ENCODE results near the gene MAML2.

MAML2 gene

DNA sequence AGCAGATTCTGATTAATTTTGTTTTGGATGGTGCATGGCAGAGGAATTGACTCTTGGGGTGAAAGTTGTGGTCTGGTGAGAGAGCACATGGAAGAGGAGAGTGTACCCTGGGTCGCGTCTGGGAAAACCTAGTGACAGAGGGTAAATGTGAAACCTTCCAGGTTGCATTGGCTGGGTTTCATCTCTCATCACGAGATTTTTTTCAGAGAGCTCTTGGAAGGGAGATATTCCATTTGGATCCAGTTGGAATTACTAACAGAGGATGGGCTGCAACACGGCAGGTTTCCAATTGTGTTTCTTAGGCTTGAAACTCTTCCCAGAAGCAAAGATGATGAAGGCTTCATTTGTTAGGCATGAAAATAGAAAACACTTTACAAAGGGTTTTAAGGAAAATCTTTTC, 309.4 kb downstream of the MAML2 start:
- Histone ChIP-seq H3K27me3 (ENCODE audit: insufficient read depth, poor library complexity, severe bottlenecking) (peaks cover 2% of the 10 kb centered on the region), H3K4me3 (replicated peaks; ENCODE audit: insufficient read depth, low read length) (no peak overlapping the region), H3K27ac (replicated peaks) (no peak overlapping the region)
- TF ChIP-seq SPI1 (IDR thresholded peaks at IDR 0.05; ENCODE audit: borderline replicate concordance, low read depth) (no peak), POLR2AphosphoS5 (IDR thresholded peaks at IDR 0.05; ENCODE audit: low read depth) (no peak), GABPA (IDR thresholded peaks at IDR 0.05; ENCODE audit: low read depth) (no peak)
- TF ChIP-seq, protein P1, sequence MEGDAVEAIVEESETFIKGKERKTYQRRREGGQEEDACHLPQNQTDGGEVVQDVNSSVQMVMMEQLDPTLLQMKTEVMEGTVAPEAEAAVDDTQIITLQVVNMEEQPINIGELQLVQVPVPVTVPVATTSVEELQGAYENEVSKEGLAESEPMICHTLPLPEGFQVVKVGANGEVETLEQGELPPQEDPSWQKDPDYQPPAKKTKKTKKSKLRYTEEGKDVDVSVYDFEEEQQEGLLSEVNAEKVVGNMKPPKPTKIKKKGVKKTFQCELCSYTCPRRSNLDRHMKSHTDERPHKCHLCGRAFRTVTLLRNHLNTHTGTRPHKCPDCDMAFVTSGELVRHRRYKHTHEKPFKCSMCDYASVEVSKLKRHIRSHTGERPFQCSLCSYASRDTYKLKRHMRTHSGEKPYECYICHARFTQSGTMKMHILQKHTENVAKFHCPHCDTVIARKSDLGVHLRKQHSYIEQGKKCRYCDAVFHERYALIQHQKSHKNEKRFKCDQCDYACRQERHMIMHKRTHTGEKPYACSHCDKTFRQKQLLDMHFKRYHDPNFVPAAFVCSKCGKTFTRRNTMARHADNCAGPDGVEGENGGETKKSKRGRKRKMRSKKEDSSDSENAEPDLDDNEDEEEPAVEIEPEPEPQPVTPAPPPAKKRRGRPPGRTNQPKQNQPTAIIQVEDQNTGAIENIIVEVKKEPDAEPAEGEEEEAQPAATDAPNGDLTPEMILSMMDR (IDR thresholded peaks at IDR 0.05; ENCODE audit: insufficient read depth, low read length) = no peak
- TF ChIP-seq, protein P2, sequence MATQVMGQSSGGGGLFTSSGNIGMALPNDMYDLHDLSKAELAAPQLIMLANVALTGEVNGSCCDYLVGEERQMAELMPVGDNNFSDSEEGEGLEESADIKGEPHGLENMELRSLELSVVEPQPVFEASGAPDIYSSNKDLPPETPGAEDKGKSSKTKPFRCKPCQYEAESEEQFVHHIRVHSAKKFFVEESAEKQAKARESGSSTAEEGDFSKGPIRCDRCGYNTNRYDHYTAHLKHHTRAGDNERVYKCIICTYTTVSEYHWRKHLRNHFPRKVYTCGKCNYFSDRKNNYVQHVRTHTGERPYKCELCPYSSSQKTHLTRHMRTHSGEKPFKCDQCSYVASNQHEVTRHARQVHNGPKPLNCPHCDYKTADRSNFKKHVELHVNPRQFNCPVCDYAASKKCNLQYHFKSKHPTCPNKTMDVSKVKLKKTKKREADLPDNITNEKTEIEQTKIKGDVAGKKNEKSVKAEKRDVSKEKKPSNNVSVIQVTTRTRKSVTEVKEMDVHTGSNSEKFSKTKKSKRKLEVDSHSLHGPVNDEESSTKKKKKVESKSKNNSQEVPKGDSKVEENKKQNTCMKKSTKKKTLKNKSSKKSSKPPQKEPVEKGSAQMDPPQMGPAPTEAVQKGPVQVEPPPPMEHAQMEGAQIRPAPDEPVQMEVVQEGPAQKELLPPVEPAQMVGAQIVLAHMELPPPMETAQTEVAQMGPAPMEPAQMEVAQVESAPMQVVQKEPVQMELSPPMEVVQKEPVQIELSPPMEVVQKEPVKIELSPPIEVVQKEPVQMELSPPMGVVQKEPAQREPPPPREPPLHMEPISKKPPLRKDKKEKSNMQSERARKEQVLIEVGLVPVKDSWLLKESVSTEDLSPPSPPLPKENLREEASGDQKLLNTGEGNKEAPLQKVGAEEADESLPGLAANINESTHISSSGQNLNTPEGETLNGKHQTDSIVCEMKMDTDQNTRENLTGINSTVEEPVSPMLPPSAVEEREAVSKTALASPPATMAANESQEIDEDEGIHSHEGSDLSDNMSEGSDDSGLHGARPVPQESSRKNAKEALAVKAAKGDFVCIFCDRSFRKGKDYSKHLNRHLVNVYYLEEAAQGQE (IDR thresholded peaks at IDR 0.05; ENCODE audit: insufficient replicate concordance, low read depth) = no peak
- DNase-seq (ENCODE audit: low read depth in 1 of 2, low spot score in 1 of 2) = no peak

DNA sequence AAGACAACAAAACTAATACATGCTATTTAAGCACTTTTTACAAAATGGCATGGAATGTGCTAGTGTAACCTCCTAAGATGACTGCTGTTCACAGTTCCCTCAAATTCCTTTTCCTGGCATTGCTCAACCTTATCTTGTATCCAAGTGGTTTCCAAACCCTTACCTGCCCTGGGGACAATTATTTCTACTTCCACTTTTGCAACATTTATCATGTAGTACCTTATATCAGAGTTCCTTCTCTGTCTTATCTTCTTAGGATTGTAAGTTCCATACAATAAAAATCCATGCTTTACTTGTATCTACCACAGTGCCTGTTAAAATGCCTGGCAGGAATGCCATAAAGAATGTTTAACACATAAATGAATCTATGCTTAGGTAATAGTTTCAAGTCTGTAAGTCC, 309.9 kb downstream of the MAML2 start:
- DNase-seq (ENCODE audit: low read depth in 1 of 2, low spot score in 1 of 2) = no peak
- Histone ChIP-seq H3K27ac (replicated peaks) (no peak overlapping the region), H3K4me3 (replicated peaks; ENCODE audit: insufficient read depth, low read length) (no peak overlapping the region), H3K27me3 (ENCODE audit: insufficient read depth, poor library complexity, severe bottlenecking) (peaks cover 2% of the 10 kb centered on the region)
- TF ChIP-seq, protein P1 (IDR thresholded peaks at IDR 0.05; ENCODE audit: insufficient read depth, low read length) = no peak

DNA sequence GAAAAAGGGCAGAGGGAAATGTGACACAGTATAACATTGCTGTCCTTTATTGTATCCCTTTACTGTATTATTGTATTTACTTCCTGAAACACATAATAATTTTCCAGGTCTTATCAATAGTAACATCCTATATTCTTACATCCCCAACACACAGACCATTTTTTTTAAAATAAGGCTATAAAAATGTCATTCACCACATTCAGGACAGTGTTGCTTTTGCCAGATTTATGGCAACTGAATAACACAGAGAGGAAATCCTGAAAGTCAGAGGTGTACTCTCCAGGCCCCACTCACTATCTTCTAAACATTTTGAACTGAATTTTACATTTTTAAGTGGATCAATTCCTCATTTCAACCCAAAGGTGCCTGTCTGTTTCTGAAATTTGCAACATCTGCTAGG, 314.2 kb downstream of the MAML2 start:
- TF ChIP-seq POLR2AphosphoS5 (IDR thresholded peaks at IDR 0.05; ENCODE audit: low read depth) = no peak
- TF ChIP-seq GABPA (IDR thresholded peaks at IDR 0.05; ENCODE audit: low read depth) = no peak
- no peak for TF ChIP-seq SPI1 (IDR thresholded peaks at IDR 0.05; ENCODE audit: borderline replicate concordance, low read depth)
- no peak for DNase-seq (ENCODE audit: low read depth in 1 of 2, low spot score in 1 of 2)
- Histone ChIP-seq H3K27ac (replicated peaks) (no peak overlapping the region), H3K4me3 (replicated peaks; ENCODE audit: insufficient read depth, low read length) (no peak overlapping the region), H3K27me3 (ENCODE audit: insufficient read depth, poor library complexity, severe bottlenecking) (no peaks in the 10 kb centered on the region)

DNA sequence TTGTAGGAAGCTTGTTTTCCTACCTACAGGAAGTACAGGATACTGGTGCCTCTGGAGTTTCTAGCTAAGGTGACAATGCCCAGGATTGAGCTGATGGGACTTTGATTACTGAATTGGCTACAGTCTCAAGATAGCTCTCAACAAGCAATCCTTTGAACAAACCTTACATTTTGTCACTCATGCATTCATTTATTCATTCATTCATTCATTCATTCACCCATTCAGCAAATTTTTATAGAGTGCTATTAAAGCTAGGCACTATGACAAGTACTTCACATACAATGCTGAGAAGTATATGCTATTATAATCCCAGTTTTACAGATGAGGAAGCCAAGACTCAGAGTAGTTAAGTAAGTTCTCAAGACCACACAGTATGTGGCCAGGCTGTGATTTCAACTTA, 316.0 kb downstream of the MAML2 start:
- H3K4me3 ChIP-seq (replicated peaks; ENCODE audit: insufficient read depth, low read length) = no peak overlapping the region
- no peak for DNase-seq (ENCODE audit: low read depth in 1 of 2, low spot score in 1 of 2)
- TF ChIP-seq, protein P2 (IDR thresholded peaks at IDR 0.05; ENCODE audit: insufficient replicate concordance, low read depth) = no peak
- TF ChIP-seq SPI1 (IDR thresholded peaks at IDR 0.05; ENCODE audit: borderline replicate concordance, low read depth) (no peak), POLR2AphosphoS5 (IDR thresholded peaks at IDR 0.05; ENCODE audit: low read depth) (no peak), GABPA (IDR thresholded peaks at IDR 0.05; ENCODE audit: low read depth) (no peak)
- TF ChIP-seq, protein P1 (IDR thresholded peaks at IDR 0.05; ENCODE audit: insufficient read depth, low read length) = no peak
- H3K27me3 ChIP-seq (ENCODE audit: insufficient read depth, poor library complexity, severe bottlenecking) = no peaks in the 10 kb centered on the region
- H3K27ac ChIP-seq (replicated peaks) = no peak overlapping the region

All from HL-60 (cell line).